Measurements from ENCODE around the gene GOLGA1. TPM values are rescaled to one million over a fixed set of nuclear protein-coding genes. Genes with fewer than 3 reads are reported as not detected.
A peak's percentile ranks its signal among the peaks of the same experiment; 100 is the strongest.

The GOLGA1 gene
- total and polyA plus RNA-seq, 12 donors: 13.0 to 30.2 (median 23.0) TPM

- TF ChIP-seq, protein P1, sequence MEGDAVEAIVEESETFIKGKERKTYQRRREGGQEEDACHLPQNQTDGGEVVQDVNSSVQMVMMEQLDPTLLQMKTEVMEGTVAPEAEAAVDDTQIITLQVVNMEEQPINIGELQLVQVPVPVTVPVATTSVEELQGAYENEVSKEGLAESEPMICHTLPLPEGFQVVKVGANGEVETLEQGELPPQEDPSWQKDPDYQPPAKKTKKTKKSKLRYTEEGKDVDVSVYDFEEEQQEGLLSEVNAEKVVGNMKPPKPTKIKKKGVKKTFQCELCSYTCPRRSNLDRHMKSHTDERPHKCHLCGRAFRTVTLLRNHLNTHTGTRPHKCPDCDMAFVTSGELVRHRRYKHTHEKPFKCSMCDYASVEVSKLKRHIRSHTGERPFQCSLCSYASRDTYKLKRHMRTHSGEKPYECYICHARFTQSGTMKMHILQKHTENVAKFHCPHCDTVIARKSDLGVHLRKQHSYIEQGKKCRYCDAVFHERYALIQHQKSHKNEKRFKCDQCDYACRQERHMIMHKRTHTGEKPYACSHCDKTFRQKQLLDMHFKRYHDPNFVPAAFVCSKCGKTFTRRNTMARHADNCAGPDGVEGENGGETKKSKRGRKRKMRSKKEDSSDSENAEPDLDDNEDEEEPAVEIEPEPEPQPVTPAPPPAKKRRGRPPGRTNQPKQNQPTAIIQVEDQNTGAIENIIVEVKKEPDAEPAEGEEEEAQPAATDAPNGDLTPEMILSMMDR (IDR thresholded peaks at IDR 0.05): no peak
- TF ChIP-seq POLR2A (IDR thresholded peaks at IDR 0.05): no peak
- peaks cover 45 to 62% of the 10 kb centered on the region in 2 donors for H3K4me1 ChIP-seq (replicated peaks in 1 of 2)
These were observed 67.2 kb downstream of the GOLGA1 start for GRCh38 chr9:124873664-124874063.

DNA sequence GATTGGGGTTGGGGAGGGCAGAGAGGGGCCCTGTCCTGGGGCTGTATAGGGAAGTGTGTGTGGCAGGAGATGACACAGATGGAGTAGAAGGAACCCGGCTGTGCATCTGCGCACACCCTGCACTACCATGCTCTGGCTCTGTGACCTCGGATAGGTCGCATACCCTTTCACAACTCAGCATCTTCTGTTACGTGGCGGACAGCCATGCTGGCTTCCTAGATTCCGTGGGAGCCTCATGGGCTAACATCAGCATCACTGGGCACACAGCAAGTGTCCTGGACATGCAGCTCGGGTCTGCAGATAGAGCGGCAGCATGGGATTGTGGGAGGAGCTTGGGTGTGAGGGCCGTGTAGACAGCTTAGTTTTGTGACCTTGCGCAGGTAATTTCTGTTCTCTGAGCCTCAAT is 69.7 kb downstream of the GOLGA1 start:
- 64 to 72% (median 67%) methylated on average over 10 to 11 of the region's 11 CpGs for WGBS, 4 donors
- no peaks in the 10 kb centered on the region for H3K9me3 ChIP-seq (replicated peaks in 1 of 3)
- peaks cover 0 to 25% of the 10 kb centered on the region in 2 donors for H3K36me3 ChIP-seq (replicated peaks in 1 of 2)
- H3K4me1 ChIP-seq (replicated peaks in 1 of 2): peaks cover 40 to 57% of the 10 kb centered on the region in 2 donors
- TF ChIP-seq, protein P1 (IDR thresholded peaks at IDR 0.05): no peak
- TF ChIP-seq POLR2A (IDR thresholded peaks at IDR 0.05): no peak
- H3K4me3 ChIP-seq: peak overlapping the region in 1 of 4 donors; percentile 100
- no peak for DNase-seq
- H3K27ac ChIP-seq: peak overlapping the region in 3 of 5 donors; percentile 75 to 99 (median 97)
- intact Hi-C loops (cut with DNase I): no loop called here
- H3K27me3 ChIP-seq: no peaks in the 10 kb centered on the region

More at GRCh38 chr9:124873664-124874063, 67.2 kb downstream of the GOLGA1 start:
- Histone ChIP-seq H3K36me3 (replicated peaks in 1 of 2) (peaks cover 0 to 49% of the 10 kb centered on the region in 2 donors), H3K27me3 (no peaks in the 10 kb centered on the region), H3K27ac (peak overlapping the region in 3 of 5 donors; percentile 75 to 99 (median 97)), H3K9me3 (replicated peaks in 1 of 3) (no peaks in the 10 kb centered on the region), H3K4me3 (no peak overlapping the region)
- 84 to 89% (median 88%) methylated on average over 12 to 14 of the region's 14 CpGs for WGBS, 4 donors
- intact Hi-C loops (cut with DNase I): no loop called here
- DNase-seq: no peak

- Histone ChIP-seq H3K4me1 (replicated peaks in 1 of 2) (peaks cover 40 to 57% of the 10 kb centered on the region in 2 donors), H3K4me3 (peak overlapping the region in 1 of 4 donors; percentile 100), H3K27me3 (no peaks in the 10 kb centered on the region), H3K9me3 (replicated peaks in 1 of 3) (no peaks in the 10 kb centered on the region), H3K27ac (peak overlapping the region; percentile 42 to 99 (median 97)), H3K36me3 (replicated peaks in 1 of 2) (peaks cover 0 to 21% of the 10 kb centered on the region in 2 donors)
- intact Hi-C loops (cut with DNase I): no loop called here
- DNase-seq: peak in 1 of 7 donors; percentile 34
- TF ChIP-seq POLR2A (IDR thresholded peaks at IDR 0.05): no peak
- TF ChIP-seq, protein P1 (IDR thresholded peaks at IDR 0.05): no peak
- 41 to 47% (median 45%) methylated on average over 6 of the region's 6 CpGs for WGBS, 4 donors
These were observed 70.2 kb downstream of the GOLGA1 start for GRCh38 chr9:124870723-124871122.

DNA sequence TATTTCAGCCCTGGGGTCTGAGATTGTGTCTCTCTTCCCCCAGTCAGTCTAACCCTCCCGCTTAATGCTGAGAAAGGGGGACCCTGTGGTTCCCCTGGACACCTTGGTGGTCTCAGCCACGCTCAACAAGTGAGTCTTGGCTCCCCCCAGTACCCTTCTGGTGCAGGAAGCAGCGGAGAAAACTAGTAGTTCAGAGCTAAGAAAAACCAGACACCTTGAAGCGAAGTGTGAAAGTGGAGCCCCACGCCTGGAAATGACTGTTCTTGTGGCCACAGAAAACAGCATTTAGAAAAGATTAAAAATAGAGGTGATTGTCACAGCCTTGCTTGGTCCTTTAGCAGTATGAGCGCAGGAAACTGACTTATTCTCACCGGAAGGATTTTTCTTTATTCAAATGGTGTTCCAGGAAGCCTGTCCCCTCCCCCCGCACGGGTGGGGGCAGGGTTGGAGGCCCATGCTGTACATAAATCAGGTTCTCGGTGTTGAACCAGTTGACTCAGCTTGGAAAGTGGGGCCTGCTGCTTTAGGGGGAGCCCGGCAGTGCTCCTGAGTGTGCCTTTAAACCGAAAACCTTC is 70.8 kb downstream of the GOLGA1 start:
- Histone ChIP-seq H3K4me1 (replicated peaks in 1 of 2) (peaks cover 40 to 51% of the 10 kb centered on the region in 2 donors), H3K4me3 (peak overlapping the region; percentile 32 to 100 (median 92)), H3K36me3 (replicated peaks in 1 of 2) (peaks cover 0 to 14% of the 10 kb centered on the region in 2 donors), H3K9me3 (replicated peaks in 1 of 3) (no peaks in the 10 kb centered on the region), H3K27ac (peak overlapping the region; percentile 96 to 99 (median 97)), H3K27me3 (no peaks in the 10 kb centered on the region)
- intact Hi-C loops (cut with DNase I): loop anchor here in 1 of 2 donors (10.0 kb wide), 1 partner anchor 275 kb away; the partner anchor contains the start of gene SCAI
- 0 to 3% (median 2%) methylated on average over 9 to 12 of the region's 12 CpGs for WGBS, 4 donors
- TF ChIP-seq, protein P1 (IDR thresholded peaks at IDR 0.05): no peak
- peak in 1 of 2 donors; percentile 30 for TF ChIP-seq POLR2A (IDR thresholded peaks at IDR 0.05)
- peak; percentile 57 to 86 (median 66) for DNase-seq
